GM21825 (cell line): ENCODE results near the gene RPL13.
"Not testable (repeated sequence)": the region's sequence is repeated elsewhere in the genome, so short reads cannot be mapped to it uniquely, and the experiment has no call there.

Experiments
- ATAC-seq: cut with Tn5 transposase; IDR thresholded peaks from one replicate; pipeline ENCODE4 v1.9.1; 2021; ENCODE audit warnings: mild to moderate bottlenecking, moderate library complexity; ENCODE audit not compliant: unreplicated experiment

The RPL13 gene

GRCh38 chr16:89562939-89563338 lies 2.5 kb downstream of the RPL13 start:
- ATAC-seq: no peak

GRCh38 chr16:89563639-89564392 lies 3.3 kb downstream of the RPL13 start:
- ATAC-seq: no peak

GRCh38 chr16:89564476-89565255 lies 4.2 kb downstream of the RPL13 start:
- ATAC-seq: no peak

GRCh38 chr16:89565256-89565505 lies 4.7 kb downstream of the RPL13 start:
- ATAC-seq: no peak

- peak; percentile 34 for ATAC-seq
These were observed 5.3 kb downstream of the RPL13 start for GRCh38 chr16:89565506-89566372.

GRCh38 chr16:89567656-89568594 lies 7.4 kb downstream of the RPL13 start:
- ATAC-seq: no peak

GRCh38 chr16:89569506-89570341 lies 9.2 kb downstream of the RPL13 start:
- ATAC-seq: no peak

GRCh38 chr16:89570342-89570923 lies 10.0 kb downstream of the RPL13 start:
- ATAC-seq: no peak

GRCh38 chr16:89570983-89571598 lies 10.6 kb downstream of the RPL13 start:
- not testable (repeated sequence) for ATAC-seq

GRCh38 chr16:89571636-89572035 lies 11.2 kb downstream of the RPL13 start:
- no peak for ATAC-seq

GRCh38 chr16:89572073-89572484 lies 11.6 kb downstream of the RPL13 start:
- ATAC-seq: no peak

GRCh38 chr16:89572485-89573205 lies 12.2 kb downstream of the RPL13 start:
- ATAC-seq: no peak

- no peak for ATAC-seq
These were observed 13.6 kb downstream of the RPL13 start for GRCh38 chr16:89573826-89574680.

- ATAC-seq: no peak
These were observed 14.3 kb downstream of the RPL13 start for GRCh38 chr16:89574681-89575246.

GRCh38 chr16:89575247-89576152 lies 15.0 kb downstream of the RPL13 start, which contains the start of gene CPNE7:
Gene CPNE7, plus strand, starts transcription at chr16:89575758. Its CDS starts 140 bp downstream, at chr16:89575898.
- no peak for ATAC-seq
